ENCODE results near the gene PPFIBP1.
"Not testable (repeated sequence)": the region's sequence is repeated elsewhere in the genome, so short reads cannot be mapped to it uniquely, and the experiment has no call there.

Gene PPFIBP1

GRCh38 chr12:27572486-27573255, 48.7 kb downstream of the PPFIBP1 start:
- DNase-seq, result no peak

DNA sequence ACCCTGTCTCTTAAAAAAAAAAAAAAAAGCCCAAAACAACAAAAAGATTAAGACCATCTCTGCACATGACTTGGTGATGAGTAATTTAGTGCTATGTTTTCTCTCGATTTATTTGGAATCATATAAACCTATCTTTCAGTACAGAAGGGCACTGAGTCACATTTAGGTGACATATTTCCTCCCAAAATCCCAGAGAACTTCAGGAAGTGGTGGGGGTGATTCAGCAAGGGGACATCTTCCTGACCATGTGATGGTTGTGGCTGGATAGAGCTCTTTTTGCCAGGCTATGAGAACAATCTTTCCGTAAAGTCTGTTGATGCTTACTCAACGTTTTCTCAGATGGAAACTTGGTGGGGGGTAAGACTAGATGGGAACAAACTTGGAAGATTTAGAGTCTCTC, 50.0 kb downstream of the PPFIBP1 start:
- no peak for DNase-seq

DNA sequence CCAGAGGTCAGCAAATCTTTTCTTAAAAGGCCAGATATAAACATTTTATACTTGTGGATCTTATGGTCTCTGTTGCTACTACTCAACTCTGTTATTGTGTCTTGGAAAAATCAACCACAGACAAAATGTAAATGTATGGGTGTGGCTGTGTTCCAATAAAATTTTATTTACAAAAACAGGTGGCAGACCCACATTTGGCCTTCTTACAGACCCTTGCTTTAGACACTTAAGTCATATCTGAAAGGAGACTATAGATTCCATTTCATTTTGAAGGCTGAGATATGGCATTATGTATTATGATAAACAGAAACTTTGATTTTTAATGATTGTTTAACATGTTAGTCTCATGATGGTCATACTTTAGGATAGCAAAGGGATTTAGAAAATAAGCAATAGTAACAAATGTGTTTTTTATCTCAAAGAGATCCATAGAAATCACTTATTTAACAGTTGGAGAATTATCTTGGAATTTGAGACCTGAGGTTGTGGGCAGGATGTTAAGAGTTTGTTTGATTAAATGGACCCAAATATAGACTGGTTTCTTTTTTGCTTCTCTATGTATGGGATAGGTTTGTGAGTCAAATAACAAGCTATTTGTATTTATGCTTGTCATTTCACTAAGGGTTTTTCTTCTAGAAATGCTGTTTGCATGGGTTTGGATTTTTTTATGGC, 51.2 kb downstream of the PPFIBP1 start:
- DNase-seq, result no peak

GRCh38 chr12:27575762-27576118, 51.7 kb downstream of the PPFIBP1 start:
- DNase-seq, result no peak

- DNase-seq, result no peak
These were observed 52.8 kb downstream of the PPFIBP1 start for GRCh38 chr12:27576667-27577347.

GRCh38 chr12:27577688-27578087, 53.7 kb downstream of the PPFIBP1 start:
- DNase-seq, result no peak

DNA sequence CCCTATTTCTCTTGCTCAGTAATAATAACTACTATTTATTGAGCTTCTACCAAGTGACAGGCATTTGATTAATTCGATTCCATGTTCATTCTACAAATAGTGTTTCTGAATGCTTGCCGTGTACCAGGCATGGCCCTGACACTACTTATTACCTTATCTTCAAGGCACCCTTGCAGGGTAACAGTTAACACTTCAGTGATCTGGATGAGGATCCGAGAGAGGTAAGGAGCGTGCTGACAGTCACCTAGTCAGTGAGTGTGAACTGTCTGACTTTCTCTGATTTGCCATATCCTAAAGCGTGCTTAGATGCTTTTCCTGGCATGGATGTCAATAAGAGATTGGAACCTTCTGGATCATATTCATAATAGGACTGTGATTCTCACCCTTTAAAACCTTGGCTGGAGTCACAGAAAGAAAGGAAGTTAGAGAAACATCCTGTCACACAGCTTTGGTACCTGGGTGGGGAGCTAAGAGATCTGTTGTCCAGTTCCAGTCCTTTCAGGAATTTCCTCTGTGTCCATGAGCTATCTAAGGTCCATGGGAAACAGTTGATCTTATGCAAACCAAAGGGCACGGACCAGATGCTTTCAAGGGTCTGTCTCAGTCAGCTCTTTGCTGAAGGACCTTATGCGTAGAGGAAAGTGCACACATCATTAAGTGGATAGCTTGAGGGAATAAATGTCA, 54.8 kb downstream of the PPFIBP1 start:
- no peak for DNase-seq

DNA sequence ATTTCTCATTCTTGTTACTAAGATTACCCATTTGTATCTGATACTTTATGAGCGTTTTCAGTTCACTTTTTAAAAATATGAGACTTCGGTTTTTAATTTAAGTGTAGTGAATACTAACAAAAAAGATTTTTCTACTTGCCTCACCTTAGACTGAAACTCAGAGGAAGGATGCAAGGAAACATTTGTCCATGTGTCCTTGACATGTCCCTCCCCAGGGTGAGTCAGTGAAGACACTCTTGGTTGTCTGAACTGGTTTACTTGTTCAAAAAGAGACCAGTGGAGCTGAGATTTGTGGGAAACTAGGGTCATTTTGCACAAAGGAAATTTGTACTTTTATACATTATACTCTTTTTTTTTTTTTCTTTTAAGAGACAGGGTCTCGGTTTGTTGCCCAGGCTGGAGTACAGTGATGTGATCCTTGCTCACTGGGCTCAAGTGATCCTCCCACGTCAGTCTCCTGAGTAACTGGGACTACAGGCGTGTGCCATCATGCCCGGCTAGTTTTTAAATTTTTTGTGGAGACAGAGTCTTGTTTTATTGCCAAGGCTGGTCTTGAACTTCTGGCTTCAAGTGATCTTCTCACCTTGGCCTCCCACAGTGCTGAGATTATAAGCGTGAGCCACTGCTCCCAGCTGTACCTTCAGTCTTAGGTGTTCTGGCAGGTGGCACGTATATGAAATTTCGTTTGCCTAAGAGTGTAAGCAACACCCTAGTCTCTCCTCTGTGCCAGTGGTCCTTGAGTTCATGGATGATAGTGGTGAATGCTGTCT, 56.7 kb downstream of the PPFIBP1 start:
- no peak for DNase-seq

GRCh38 chr12:27581331-27581671, 57.3 kb downstream of the PPFIBP1 start:
- not testable (repeated sequence) for DNase-seq

GRCh38 chr12:27581833-27582232, 57.8 kb downstream of the PPFIBP1 start:
- not testable (repeated sequence) for DNase-seq

DNA sequence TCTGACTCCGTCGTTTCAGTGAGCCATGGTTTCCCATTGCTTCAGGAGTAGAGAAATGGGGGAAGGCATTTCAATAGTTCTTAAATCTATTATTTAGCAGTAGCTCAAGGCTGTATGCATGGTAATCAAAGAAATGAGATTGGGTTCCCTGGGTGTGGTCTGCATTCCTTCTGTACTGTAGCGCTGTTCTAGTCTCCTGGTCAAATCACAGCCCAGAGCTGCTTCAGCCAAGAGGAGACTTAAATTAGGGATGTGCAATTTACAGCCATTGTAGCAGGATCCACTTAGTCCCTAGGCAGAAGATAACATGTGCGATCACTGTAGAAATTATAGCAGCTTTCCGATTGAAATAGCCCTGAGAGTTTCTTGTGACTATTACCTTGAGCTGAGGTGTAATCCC, 58.4 kb downstream of the PPFIBP1 start:
- not testable (repeated sequence) for DNase-seq

GRCh38 chr12:27583057-27583797, 59.2 kb downstream of the PPFIBP1 start:
- DNase-seq, result no peak

- DNase-seq, result no peak
These were observed 60.0 kb downstream of the PPFIBP1 start for GRCh38 chr12:27583981-27584380.

- DNase-seq, result no peak
These were observed 61.8 kb downstream of the PPFIBP1 start for GRCh38 chr12:27585739-27586265.

DNA sequence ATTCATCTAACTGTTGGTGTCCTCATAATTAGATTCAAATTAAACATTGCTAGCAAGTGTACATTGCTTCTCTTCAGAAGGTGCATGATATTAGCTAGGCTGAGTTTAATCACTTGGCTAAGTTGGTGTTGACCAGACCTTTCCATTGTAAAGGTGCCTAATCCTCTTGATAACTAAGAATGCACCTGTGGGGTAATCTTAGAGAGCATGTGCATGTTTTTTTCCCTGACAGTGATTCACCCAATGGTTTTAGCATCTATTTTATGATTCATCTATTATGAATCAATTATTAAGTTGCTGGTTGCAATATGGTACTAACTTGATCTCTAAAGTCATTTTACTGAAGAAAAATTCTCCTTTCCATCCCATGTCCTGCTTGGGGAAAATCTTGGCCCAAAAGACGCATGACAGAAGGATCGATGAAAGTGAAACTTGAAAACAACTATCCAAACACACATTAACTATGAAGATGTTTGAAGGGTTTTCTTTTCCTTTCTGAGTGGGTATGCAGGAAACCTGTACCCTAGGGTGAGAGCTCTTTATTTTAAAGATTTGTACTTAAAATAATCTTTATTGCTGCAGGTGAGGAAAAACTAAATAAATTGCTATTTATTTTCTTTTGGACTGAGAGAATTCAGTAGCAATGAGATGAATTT, 64.2 kb downstream of the PPFIBP1 start:
- DNase-seq, result not testable (repeated sequence)

DNA sequence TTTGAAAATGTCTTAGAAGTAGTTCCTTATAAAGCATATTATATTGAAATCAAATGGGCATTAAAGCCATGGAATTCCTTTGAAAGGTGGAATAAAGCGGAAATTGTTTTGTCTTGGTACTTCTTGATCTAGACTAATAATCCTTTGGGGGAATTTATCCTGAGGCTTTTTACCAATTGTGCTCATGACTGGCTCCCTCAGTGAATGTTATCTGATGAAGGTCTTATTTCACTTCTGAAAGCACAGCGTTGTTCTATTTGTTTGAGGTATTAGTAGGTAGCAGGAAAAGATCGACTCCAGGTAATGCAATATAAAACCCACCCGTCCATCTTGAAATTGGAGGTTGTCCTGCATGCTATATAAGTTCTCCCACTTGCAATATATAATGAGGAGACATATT, 64.8 kb downstream of the PPFIBP1 start:
- no peak for DNase-seq

GRCh38 chr12:27589419-27589818, 65.4 kb downstream of the PPFIBP1 start:
- DNase-seq, result no peak

GRCh38 chr12:27591698-27592097, 67.7 kb downstream of the PPFIBP1 start:
- DNase-seq, result not testable (repeated sequence)

DNA sequence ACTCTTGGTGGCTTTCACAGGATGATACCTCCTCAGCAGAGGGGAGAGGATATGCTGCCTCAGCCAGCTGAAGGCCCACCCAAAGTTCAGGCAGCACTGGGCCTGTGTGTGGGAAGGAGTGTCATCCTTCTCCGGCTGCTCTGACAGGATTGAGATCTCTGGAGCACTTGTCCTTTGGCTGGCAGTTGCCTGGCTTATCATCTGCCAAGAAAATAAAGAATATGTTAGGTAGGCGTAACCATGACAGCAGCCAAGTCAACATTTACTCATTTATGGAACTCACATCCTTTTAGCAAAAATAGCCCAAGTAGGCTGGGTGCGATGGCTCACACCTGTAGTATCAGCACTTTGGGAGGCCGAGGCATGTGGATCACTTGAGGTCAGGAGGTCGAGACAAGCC, 68.5 kb downstream of the PPFIBP1 start:
- DNase-seq, result no peak

- DNase-seq, result no peak
These were observed 69.3 kb downstream of the PPFIBP1 start for GRCh38 chr12:27593266-27593665.

GRCh38 chr12:27595231-27595642, 71.2 kb downstream of the PPFIBP1 start:
- DNase-seq, result peak; percentile 45

Measured in midbrain (tissue), 1 donor.